AG04449 (cell line): Measurements from ENCODE around the gene IGF1R.
A peak's percentile ranks its signal among the peaks of the same experiment; 100 is the strongest.

Source experiments
- CTCF ChIA-PET: fragments of 350-600 bp; formaldehyde crosslinking; extraction: SDS; loops from one replicate; lab custom pipeline; 2021; ENCODE audit warnings: antibody characterized with exemption; lab: Yijun Ruan, JAX
- POLR2A ChIA-PET: fragments of 400-600, 350-600 bp; formaldehyde crosslinking; extraction: SDS; loops from one replicate; lab custom pipeline; 2020; ENCODE audit warnings: antibody characterized with exemption, inconsistent platforms; lab: Yijun Ruan, JAX
- DNase-seq: peaks from one replicate; pipeline ENCODE4 v3.0.0-alpha.2; 2010; ENCODE audit warnings: low read depth, low spot score
- H3K4me3 ChIP-seq: 2 replicates; pipeline ENCODE4 v1.5.1; 2011; ENCODE audit warnings: low read depth, mild to moderate bottlenecking, control low read depth, low read length
- CTCF ChIP-seq: IDR thresholded peaks from one replicate; pipeline ENCODE4 v1.5.1; 2011; ENCODE audit warnings: mild to moderate bottlenecking, moderate library complexity, low read length, control low read depth, inconsistent platforms; ENCODE audit not compliant: insufficient read depth; ENCODE audit errors: missing control alignments

Gene IGF1R

GRCh38 chr15:98666841-98667240 is 18.5 kb downstream of the IGF1R start:
- no peak overlapping the region for H3K4me3 ChIP-seq
- DNase-seq = no peak
- CTCF ChIA-PET = interaction anchor here (0.8 to 9.2 kb wide), 8 partner anchors 8 to 413 kb away, joined by 3 to 96 read pairs (median 4); no protein-coding TSS in a partner anchor
- TF ChIP-seq CTCF = no peak
- POLR2A ChIA-PET = no interaction called here

GRCh38 chr15:98667521-98668179 is 19.3 kb downstream of the IGF1R start:
- no peak overlapping the region for H3K4me3 ChIP-seq
- ChIA-PET CTCF (interaction anchor here (1.0 to 9.2 kb wide), 6 partner anchors 9 to 412 kb away, joined by 3 to 96 read pairs (median 4); no protein-coding TSS in a partner anchor), POLR2A (no interaction called here)
- DNase-seq = no peak
- TF ChIP-seq CTCF = no peak

GRCh38 chr15:98668566-98669308 is 20.4 kb downstream of the IGF1R start:
- no peak for TF ChIP-seq CTCF
- POLR2A ChIA-PET = no interaction called here
- peak overlapping the region; percentile 26; the same call in 1 of the 2 replicates for H3K4me3 ChIP-seq
- CTCF ChIA-PET = interaction anchor here (9.2 kb wide), 1 partner anchor 10 kb away, joined by 96 read pairs; no protein-coding TSS in a partner anchor
- DNase-seq = no peak

- no peak for DNase-seq
- TF ChIP-seq CTCF = no peak
- CTCF ChIA-PET = interaction anchor here (1.1 to 9.2 kb wide), 2 partner anchors 11 to 17 kb away, joined by 3 to 96 read pairs; no protein-coding TSS in a partner anchor
- no peak overlapping the region for H3K4me3 ChIP-seq
- POLR2A ChIA-PET = no interaction called here
Measured at GRCh38 chr15:98669638-98670037, 21.3 kb downstream of the IGF1R start.

GRCh38 chr15:98671060-98672008 is 23.0 kb downstream of the IGF1R start:
- ChIA-PET POLR2A (interaction anchor here (0.6 to 0.9 kb wide), 4 partner anchors 9 to 48 kb away, joined by 3 to 4 read pairs (median 3); no protein-coding TSS in a partner anchor), CTCF (interaction anchor here (0.7 to 9.2 kb wide), 10 partner anchors 13 to 405 kb away, joined by 3 to 96 read pairs (median 3); no protein-coding TSS in a partner anchor)
- no peak for TF ChIP-seq CTCF
- DNase-seq = no peak
- no peak overlapping the region for H3K4me3 ChIP-seq
